Breast epithelium (tissue), 3 donors: ENCODE data around the gene CPNE4.

Source experiments
- CTCF ChIP-seq, 3 donors: fragments of 450-650 bp; IDR thresholded peaks; one replicate each; pipeline ENCODE4 v1.5.1; 2016 to 2017; ENCODE audit warnings: antibody characterized with exemption in 3 of 3, mild to moderate bottlenecking in 3 of 3, moderate library complexity in 3 of 3
- POLR2A ChIP-seq: fragments of 450-650 bp; IDR thresholded peaks from one replicate; pipeline ENCODE4 v1.6.1; 2016; ENCODE audit warnings: antibody characterized with exemption, mild to moderate bottlenecking, moderate library complexity
- POLR2AphosphoS5 ChIP-seq, 3 donors: sonication (generic); formaldehyde crosslinking; IDR thresholded peaks; one replicate each; pipeline ENCODE4 v1.6.1; 2017; ENCODE audit warnings: antibody characterized with exemption in 3 of 3

- TF ChIP-seq CTCF (IDR thresholded peaks at IDR 0.05): no peak
- TF ChIP-seq POLR2AphosphoS5 (IDR thresholded peaks at IDR 0.05): no peak
- no peak for TF ChIP-seq POLR2A
These were observed 21.1 kb upstream of the CPNE4 start for GRCh38 chr3:132055872-132056271.
